ENCODE measurements around the gene ZDHHC7.
"Not testable (repeated sequence)": the region's sequence is repeated elsewhere in the genome, so short reads cannot be mapped to it uniquely, and the experiment has no call there.

ZDHHC7 gene

GRCh38 chr16:84947022-84947421 lies 64.3 kb downstream of the ZDHHC7 start:
- DNase-seq (ENCODE audit: low read depth): no peak

DNA sequence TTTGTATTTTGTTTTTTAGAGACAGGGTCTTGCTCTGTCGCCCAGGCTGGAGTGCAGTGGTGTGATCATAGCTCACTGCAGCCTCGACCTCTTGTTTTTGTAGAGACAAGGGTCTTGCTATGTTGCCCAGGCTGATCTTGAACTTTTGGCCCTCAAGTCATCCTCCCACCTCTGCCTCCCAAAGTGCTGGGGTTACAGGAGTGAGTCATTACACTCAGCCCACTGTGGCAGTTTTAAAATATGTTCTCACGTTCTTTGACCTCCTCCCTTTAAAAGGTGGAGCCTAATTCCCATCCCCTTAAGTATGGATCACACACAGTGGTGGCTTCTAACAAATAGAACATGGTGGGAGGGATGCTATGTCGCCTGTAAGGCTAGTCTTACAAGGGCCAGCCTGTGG lies 67.7 kb downstream of the ZDHHC7 start:
- TF ChIP-seq, protein P1, sequence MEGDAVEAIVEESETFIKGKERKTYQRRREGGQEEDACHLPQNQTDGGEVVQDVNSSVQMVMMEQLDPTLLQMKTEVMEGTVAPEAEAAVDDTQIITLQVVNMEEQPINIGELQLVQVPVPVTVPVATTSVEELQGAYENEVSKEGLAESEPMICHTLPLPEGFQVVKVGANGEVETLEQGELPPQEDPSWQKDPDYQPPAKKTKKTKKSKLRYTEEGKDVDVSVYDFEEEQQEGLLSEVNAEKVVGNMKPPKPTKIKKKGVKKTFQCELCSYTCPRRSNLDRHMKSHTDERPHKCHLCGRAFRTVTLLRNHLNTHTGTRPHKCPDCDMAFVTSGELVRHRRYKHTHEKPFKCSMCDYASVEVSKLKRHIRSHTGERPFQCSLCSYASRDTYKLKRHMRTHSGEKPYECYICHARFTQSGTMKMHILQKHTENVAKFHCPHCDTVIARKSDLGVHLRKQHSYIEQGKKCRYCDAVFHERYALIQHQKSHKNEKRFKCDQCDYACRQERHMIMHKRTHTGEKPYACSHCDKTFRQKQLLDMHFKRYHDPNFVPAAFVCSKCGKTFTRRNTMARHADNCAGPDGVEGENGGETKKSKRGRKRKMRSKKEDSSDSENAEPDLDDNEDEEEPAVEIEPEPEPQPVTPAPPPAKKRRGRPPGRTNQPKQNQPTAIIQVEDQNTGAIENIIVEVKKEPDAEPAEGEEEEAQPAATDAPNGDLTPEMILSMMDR (conservative IDR thresholded peaks at IDR 0.05; ENCODE audit: low read depth, low read length): no peak
- DNase-seq (ENCODE audit: low read depth): no peak
- H3K4me3 ChIP-seq (ENCODE audit: low read depth, low read length): no peak overlapping the region

More at GRCh38 chr16:84947022-84947421, 64.3 kb downstream of the ZDHHC7 start:
- no peak overlapping the region for H3K4me3 ChIP-seq (ENCODE audit: low read depth, low read length)
- TF ChIP-seq, protein P1 (conservative IDR thresholded peaks at IDR 0.05; ENCODE audit: low read depth, low read length): no peak

DNA sequence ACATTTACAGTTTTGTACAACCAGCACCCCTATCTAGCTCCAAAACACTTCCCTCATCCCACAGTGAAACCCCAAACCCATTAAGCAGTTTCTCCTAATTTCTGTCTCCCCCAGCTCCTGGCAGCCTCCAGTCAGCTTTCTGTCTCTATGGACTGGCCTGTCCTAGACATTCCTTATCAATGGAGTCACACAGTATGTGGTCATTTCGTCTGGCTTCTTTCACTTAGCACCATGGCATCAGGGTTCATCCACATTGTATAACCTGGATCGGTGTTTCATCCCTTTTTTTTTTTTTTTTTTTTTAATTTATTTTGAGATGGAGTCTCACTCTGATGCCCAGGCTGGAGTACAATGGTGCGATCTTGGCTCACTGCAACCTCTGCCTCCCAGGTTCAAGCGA lies 68.5 kb downstream of the ZDHHC7 start:
- TF ChIP-seq, protein P1 (conservative IDR thresholded peaks at IDR 0.05; ENCODE audit: low read depth, low read length): no peak
- H3K4me3 ChIP-seq (ENCODE audit: low read depth, low read length): no peak overlapping the region
- DNase-seq (ENCODE audit: low read depth): peak; percentile 36

DNA sequence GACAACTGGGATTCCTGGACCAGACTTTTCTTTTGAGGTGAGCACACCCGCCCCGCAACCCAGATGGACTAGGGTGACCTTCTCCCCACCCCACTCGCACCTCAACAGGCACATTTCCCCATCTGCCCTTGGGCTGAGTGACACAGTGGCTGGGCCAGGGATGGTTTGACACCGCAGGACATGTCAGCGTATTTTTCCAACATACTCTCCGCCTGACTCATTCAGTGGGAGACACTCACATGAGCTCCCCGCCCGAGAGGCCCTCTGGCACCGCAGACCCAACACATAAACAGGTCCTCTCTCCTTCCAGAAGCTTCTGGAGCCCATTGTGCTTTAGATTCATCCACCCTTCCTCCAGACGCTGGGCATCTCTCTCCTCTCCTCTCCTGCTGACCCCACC lies 69.4 kb downstream of the ZDHHC7 start:
- DNase-seq (ENCODE audit: low read depth): peak; percentile 65
- TF ChIP-seq, protein P1 (conservative IDR thresholded peaks at IDR 0.05; ENCODE audit: low read depth, low read length): no peak
- no peak overlapping the region for H3K4me3 ChIP-seq (ENCODE audit: low read depth, low read length)

DNA sequence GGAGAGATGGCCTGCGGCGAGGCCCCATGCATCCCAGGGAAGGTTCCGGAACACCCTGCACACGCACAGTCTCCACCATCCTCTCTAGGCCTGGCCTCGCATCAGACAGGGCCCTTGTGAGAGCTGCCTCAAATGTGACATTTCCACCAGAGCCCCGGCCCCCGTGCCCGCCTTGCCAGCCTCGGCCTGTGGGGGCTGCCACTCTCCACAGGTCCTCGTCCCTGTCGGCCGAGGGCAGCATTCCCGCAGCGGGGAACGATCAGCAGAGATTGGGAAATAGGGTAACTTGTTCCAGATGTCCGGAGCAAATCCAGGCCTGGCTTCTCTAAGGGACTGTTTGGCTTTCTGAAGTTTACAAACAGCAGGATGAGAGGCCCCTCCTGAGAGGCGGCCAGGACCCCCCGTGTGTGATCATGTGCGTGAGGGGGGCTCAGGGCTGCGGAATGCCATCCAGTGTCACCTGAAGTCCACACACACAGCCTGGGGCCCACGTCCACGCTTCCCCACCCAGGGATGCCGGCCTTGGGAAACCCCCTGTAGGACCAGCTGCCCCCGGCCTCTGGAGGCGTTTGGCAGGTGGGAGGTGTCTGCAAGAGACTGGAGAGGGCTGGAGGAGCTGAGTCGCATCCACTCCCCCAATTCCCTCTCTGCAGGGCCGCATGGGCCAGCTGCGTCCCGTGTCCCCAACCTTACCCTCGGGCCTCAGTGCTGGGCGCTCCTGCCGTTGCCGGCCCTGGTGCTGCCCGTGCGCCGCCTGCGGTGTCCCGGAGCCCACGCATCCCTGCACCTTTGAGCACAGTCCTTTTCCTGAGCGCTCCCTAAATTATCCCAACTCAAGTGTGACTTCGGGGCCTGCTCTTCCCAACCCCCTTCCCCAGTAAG lies 70.4 kb downstream of the ZDHHC7 start:
- TF ChIP-seq, protein P1 (conservative IDR thresholded peaks at IDR 0.05; ENCODE audit: low read depth, low read length): no peak
- H3K4me3 ChIP-seq (ENCODE audit: low read depth, low read length): no peak overlapping the region
- DNase-seq (ENCODE audit: low read depth): peak; percentile 35

DNA sequence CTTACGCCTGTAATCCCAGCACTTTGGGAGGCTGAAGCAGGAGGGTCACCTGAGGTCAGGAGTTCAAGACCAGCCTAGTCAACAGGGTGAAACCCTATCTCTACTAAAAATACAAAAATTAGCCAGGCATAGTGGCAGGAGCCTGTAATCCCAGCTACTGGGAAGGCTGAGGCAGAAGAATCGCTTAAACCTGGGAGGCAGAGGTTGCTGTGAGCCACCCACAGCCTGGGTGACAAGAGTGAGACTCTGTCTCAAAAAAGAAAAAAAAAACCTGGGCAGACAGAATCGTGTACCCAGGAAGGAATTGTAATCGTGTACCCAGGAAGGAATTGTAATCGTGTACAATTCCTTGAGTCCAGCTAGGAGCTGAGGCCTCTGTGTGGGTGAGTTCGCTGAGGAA lies 72.7 kb downstream of the ZDHHC7 start:
- not testable (repeated sequence) for H3K4me3 ChIP-seq (ENCODE audit: low read depth, low read length); DNase-seq (ENCODE audit: low read depth)

- H3K4me3 ChIP-seq (ENCODE audit: low read depth, low read length): no peak overlapping the region
Measured at GRCh38 chr16:84937196-84938005, 73.9 kb downstream of the ZDHHC7 start.

More at GRCh38 chr16:84937196-84938005, 73.9 kb downstream of the ZDHHC7 start:
- TF ChIP-seq, protein P1 (conservative IDR thresholded peaks at IDR 0.05; ENCODE audit: low read depth, low read length): no peak
- DNase-seq (ENCODE audit: low read depth): no peak
